Measurements from ENCODE around the gene TDRD9. TPM values are rescaled to one million over a fixed set of nuclear protein-coding genes. Genes with fewer than 3 reads are reported as not detected.

Gene TDRD9
- total and polyA plus RNA-seq, 2 experiments from 2014 or later = 0.24 TPM; not detected in 1

DNA sequence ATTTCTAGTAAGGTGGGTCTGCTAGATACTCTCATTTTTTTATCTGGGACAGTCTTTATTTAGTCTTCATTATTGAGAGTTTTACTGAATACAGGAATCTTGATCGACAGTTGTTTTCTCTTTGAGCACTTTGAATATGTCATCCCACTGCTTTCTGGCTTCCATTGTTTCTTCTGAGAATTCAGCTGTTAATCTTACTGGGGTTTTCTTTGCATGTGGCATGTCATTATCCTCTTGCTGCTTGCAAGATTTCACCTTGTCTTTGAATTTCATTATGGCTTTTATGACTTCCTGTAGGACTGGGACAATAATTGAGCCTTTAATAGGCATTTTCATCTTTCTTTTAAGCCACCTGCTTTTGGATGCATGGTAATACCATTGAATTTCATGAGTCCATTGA lies 60.8 kb downstream of the TDRD9 start (continued):
- TF ChIP-seq ZNF462 (CRISPR knock-in tag; IDR thresholded peaks at IDR 0.05) = no peak
- TF ChIP-seq POLR2AphosphoS5 (IDR thresholded peaks at IDR 0.05; ENCODE audit: low read depth) = no peak
- TF ChIP-seq, protein P1, sequence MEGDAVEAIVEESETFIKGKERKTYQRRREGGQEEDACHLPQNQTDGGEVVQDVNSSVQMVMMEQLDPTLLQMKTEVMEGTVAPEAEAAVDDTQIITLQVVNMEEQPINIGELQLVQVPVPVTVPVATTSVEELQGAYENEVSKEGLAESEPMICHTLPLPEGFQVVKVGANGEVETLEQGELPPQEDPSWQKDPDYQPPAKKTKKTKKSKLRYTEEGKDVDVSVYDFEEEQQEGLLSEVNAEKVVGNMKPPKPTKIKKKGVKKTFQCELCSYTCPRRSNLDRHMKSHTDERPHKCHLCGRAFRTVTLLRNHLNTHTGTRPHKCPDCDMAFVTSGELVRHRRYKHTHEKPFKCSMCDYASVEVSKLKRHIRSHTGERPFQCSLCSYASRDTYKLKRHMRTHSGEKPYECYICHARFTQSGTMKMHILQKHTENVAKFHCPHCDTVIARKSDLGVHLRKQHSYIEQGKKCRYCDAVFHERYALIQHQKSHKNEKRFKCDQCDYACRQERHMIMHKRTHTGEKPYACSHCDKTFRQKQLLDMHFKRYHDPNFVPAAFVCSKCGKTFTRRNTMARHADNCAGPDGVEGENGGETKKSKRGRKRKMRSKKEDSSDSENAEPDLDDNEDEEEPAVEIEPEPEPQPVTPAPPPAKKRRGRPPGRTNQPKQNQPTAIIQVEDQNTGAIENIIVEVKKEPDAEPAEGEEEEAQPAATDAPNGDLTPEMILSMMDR (conservative IDR thresholded peaks at IDR 0.05; ENCODE audit: low read depth in 2 of 2) = no peak
- TF ChIP-seq ZNF114 (CRISPR knock-in tag; IDR thresholded peaks at IDR 0.05) = no peak
- TF ChIP-seq EZH2phosphoT487 (IDR thresholded peaks at IDR 0.05; ENCODE audit: unreplicated experiment) = no peak
- TF ChIP-seq, protein P2, sequence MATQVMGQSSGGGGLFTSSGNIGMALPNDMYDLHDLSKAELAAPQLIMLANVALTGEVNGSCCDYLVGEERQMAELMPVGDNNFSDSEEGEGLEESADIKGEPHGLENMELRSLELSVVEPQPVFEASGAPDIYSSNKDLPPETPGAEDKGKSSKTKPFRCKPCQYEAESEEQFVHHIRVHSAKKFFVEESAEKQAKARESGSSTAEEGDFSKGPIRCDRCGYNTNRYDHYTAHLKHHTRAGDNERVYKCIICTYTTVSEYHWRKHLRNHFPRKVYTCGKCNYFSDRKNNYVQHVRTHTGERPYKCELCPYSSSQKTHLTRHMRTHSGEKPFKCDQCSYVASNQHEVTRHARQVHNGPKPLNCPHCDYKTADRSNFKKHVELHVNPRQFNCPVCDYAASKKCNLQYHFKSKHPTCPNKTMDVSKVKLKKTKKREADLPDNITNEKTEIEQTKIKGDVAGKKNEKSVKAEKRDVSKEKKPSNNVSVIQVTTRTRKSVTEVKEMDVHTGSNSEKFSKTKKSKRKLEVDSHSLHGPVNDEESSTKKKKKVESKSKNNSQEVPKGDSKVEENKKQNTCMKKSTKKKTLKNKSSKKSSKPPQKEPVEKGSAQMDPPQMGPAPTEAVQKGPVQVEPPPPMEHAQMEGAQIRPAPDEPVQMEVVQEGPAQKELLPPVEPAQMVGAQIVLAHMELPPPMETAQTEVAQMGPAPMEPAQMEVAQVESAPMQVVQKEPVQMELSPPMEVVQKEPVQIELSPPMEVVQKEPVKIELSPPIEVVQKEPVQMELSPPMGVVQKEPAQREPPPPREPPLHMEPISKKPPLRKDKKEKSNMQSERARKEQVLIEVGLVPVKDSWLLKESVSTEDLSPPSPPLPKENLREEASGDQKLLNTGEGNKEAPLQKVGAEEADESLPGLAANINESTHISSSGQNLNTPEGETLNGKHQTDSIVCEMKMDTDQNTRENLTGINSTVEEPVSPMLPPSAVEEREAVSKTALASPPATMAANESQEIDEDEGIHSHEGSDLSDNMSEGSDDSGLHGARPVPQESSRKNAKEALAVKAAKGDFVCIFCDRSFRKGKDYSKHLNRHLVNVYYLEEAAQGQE (IDR thresholded peaks at IDR 0.05; ENCODE audit: unreplicated experiment) = no peak

All from GM23338 (cell line).